Upper lobe of left lung (tissue), 6 donors: ENCODE data around the gene CD6. TPM values are rescaled to one million over a fixed set of nuclear protein-coding genes. Genes with fewer than 3 reads are reported as not detected.

Experiments
- ATAC-seq, 2 donors: fragments of 200-7000 bp; cut with Tn5 transposase; one replicate each; pipeline ENCODE4 v1.9.1; 2022; ENCODE audit warnings: mild to moderate bottlenecking in 2 of 2, moderate library complexity in 2 of 2; ENCODE audit not compliant: low FRiP score in 2 of 2
- DNase-seq, 2 donors: peaks; one replicate each; pipeline ENCODE4 v3.0.0-alpha.2; 2019 to 2020
- H3K27ac ChIP-seq, 4 donors: fragments of 200-600 bp; sonication (generic); one replicate each; pipeline ENCODE4 v1.5.1; 2016 to 2019
- H3K27me3 ChIP-seq, 4 donors: fragments of 200-600 bp; sonication (generic); one replicate each; pipeline ENCODE4 v1.5.1; 2017 to 2019
- H3K36me3 ChIP-seq, 4 donors: fragments of 200-600 bp; sonication (generic); one replicate each; pipeline ENCODE4 v1.5.1; 2016 to 2019
- H3K4me1 ChIP-seq, 4 donors: fragments of 200-600 bp; sonication (generic); one replicate each; pipeline ENCODE4 v1.5.1; 2018 to 2019
- H3K4me3 ChIP-seq, 4 donors: fragments of 200-600 bp; sonication (generic); one replicate each; pipeline ENCODE4 v1.5.1; 2017 to 2019; ENCODE audit warnings: mild to moderate bottlenecking in 2 of 4, moderate library complexity in 1 of 4
- H3K9me3 ChIP-seq, 4 donors: fragments of 200-600 bp; sonication (generic); one replicate each; pipeline ENCODE4 v1.5.1; 2018 to 2019
- CTCF ChIP-seq, 6 experiments: fragments of 450-650 bp in 4 of 6; fragments of 200-600 bp in 2 of 6; sonication (generic) in 2 of 6; IDR thresholded peaks; one replicate each; pipeline ENCODE4 v1.5.1; 2016 to 2019; ENCODE audit warnings: antibody characterized with exemption in 6 of 6
- EP300 ChIP-seq, 4 donors: sonication (generic); formaldehyde crosslinking; IDR thresholded peaks; one replicate each; pipeline ENCODE4 v1.5.1; 2017; ENCODE audit warnings: antibody characterized with exemption in 4 of 4, control low read depth in 2 of 4
- POLR2A ChIP-seq, 4 donors: fragments of 450-650 bp; IDR thresholded peaks; one replicate each; pipeline ENCODE4 v1.5.1; 2016 to 2017; ENCODE audit warnings: antibody characterized with exemption in 4 of 4, mild to moderate bottlenecking in 2 of 4
- POLR2AphosphoS5 ChIP-seq, 2 donors: sonication (generic); formaldehyde crosslinking; IDR thresholded peaks; one replicate each; pipeline ENCODE4 v1.5.1; 2017; ENCODE audit warnings: antibody characterized with exemption in 2 of 2
- WGBS, 2 donors: methylation state at CpG; one replicate each; pipeline ENCODE4 v1.1.5; 2017 to 2018; 5-methylcytosine and 5-hydroxymethylcytosine counted together
- total RNA-seq, 6 donors: library from RNA; depleted of rRNA in 4 of 6; stranded (reverse); fragments of >200 nt in 4 of 6; gene quantifications; one replicate each; pipeline versions ENCODE4 v1.1.0 to v1.2.1, GENCODE V29; 2016 to 2021
- donor health status: DM: no; HTN: no; CAD: no; lungs with moderate emphysema.
- donor health status: DM: no; HTN: yes; CAD: no; lungs with severe emphysema.

Gene CD6
- total RNA-seq, 6 donors from 2014 or later, result 3.8 to 27.2 (median 5.3) TPM

GRCh38 chr11:60934790-60935605 is 36.5 kb upstream of the CD6 start:
- H3K9me3 ChIP-seq, result no peaks in the 10 kb centered on the region
- H3K27ac ChIP-seq, result peak overlapping the region in 2 of 4 donors; percentile 82 to 90
- H3K36me3 ChIP-seq, result peaks cover 0 to 35% (median 18%) of the 10 kb centered on the region in 4 donors
- H3K4me3 ChIP-seq, result no peak overlapping the region
- H3K27me3 ChIP-seq, result no peaks in the 10 kb centered on the region
- DNase-seq (peak in 1 of 2 donors; percentile 64), ATAC-seq (no peak)
- TF ChIP-seq POLR2AphosphoS5 (IDR thresholded peaks at IDR 0.05), result no peak
- TF ChIP-seq POLR2A (IDR thresholded peaks at IDR 0.05), result no peak
- no peak for TF ChIP-seq CTCF (IDR thresholded peaks at IDR 0.05)
- 79 to 92% methylated on average over 12 to 21 of the region's 21 CpGs for WGBS, 2 donors
- peaks cover 14 to 34% (median 17%) of the 10 kb centered on the region in 4 donors for H3K4me1 ChIP-seq

- 87 to 90% methylated on average over 16 to 27 of the region's 27 CpGs for WGBS, 2 donors
- H3K4me1 ChIP-seq, result peaks cover 14 to 35% (median 18%) of the 10 kb centered on the region in 4 donors
- no peaks in the 10 kb centered on the region for H3K9me3 ChIP-seq
- no peaks in the 10 kb centered on the region for H3K27me3 ChIP-seq
- no peak for TF ChIP-seq POLR2A (IDR thresholded peaks at IDR 0.05)
- no peak for TF ChIP-seq EP300 (IDR thresholded peaks at IDR 0.05)
- TF ChIP-seq POLR2AphosphoS5 (IDR thresholded peaks at IDR 0.05), result no peak
- TF ChIP-seq CTCF (IDR thresholded peaks at IDR 0.05), result no peak
- peak overlapping the region; percentile 76 to 90 (median 82) for H3K27ac ChIP-seq
- DNase-seq, result peak in 1 of 2 donors; percentile 82
- H3K4me3 ChIP-seq, result no peak overlapping the region
- no peak for ATAC-seq
- peaks cover 0 to 42% (median 23%) of the 10 kb centered on the region in 4 donors for H3K36me3 ChIP-seq
Measured at GRCh38 chr11:60935676-60936442, 35.6 kb upstream of the CD6 start.

DNA sequence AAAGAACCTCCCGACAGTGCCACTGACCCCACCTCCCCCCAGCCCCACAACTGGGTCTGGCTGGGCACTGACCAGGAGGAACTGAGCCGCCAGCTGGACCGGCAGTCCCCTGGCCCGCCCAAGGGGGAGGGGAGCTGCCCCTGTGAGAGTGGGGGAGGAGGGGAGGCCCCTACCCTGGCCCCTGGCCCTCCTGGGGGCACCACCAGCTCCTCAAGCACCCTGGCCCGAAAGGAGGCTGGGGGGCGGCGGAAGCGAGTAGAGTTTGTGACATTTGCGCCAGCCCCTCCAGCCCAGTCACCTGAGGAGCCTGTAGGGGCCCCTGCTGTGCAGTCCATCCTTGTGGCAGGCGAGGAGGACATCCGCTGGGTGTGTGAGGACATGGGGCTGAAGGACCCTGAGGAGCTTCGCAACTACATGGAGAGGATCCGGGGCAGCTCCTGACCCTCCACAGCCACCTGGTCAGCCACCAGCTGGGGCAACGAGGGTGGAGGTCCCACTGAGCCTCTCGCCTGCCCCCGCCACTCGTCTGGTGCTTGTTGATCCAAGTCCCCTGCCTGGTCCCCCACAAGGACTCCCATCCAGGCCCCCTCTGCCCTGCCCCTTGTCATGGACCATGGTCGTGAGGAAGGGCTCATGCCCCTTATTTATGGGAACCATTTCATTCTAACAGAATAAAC is 34.9 kb upstream of the CD6 start:
- H3K9me3 ChIP-seq, result no peaks in the 10 kb centered on the region
- ATAC-seq, result no peak
- peak in 1 of 2 donors; percentile 71 for DNase-seq
- peaks cover 0 to 50% (median 30%) of the 10 kb centered on the region in 4 donors for H3K36me3 ChIP-seq
- no peak overlapping the region for H3K4me3 ChIP-seq
- H3K4me1 ChIP-seq, result peaks cover 14 to 35% (median 18%) of the 10 kb centered on the region in 4 donors
- TF ChIP-seq EP300 (IDR thresholded peaks at IDR 0.05) (no peak), POLR2AphosphoS5 (IDR thresholded peaks at IDR 0.05) (no peak), CTCF (IDR thresholded peaks at IDR 0.05) (no peak), POLR2A (IDR thresholded peaks at IDR 0.05) (no peak)
- H3K27ac ChIP-seq, result peak overlapping the region; percentile 76 to 90 (median 82)
- 86 to 93% methylated on average over 10 to 14 of the region's 18 CpGs for WGBS, 2 donors
- no peaks in the 10 kb centered on the region for H3K27me3 ChIP-seq

GRCh38 chr11:60937144-60937527 is 34.3 kb upstream of the CD6 start:
- no peaks in the 10 kb centered on the region for H3K9me3 ChIP-seq
- H3K4me1 ChIP-seq, result peaks cover 14 to 36% (median 18%) of the 10 kb centered on the region in 4 donors
- TF ChIP-seq POLR2AphosphoS5 (IDR thresholded peaks at IDR 0.05) (peak in 1 of 2 donors; percentile 38), EP300 (IDR thresholded peaks at IDR 0.05) (no peak)
- peaks cover 4 to 55% (median 36%) of the 10 kb centered on the region in 4 donors for H3K36me3 ChIP-seq
- ATAC-seq (no peak), DNase-seq (peak in 1 of 2 donors; percentile 28)
- H3K4me3 ChIP-seq, result no peak overlapping the region
- no peaks in the 10 kb centered on the region for H3K27me3 ChIP-seq
- 60 to 71% methylated on average over 12 of the region's 12 CpGs for WGBS, 2 donors
- peak overlapping the region; percentile 76 to 90 (median 82) for H3K27ac ChIP-seq
